ENCODE data around the gene PPP1R26. TPM values are rescaled to one million over a fixed set of nuclear protein-coding genes. Genes with fewer than 3 reads are reported as not detected.

Gene PPP1R26
- total and polyA plus RNA-seq, 2 of the 4 experiments (the other 2 are of a cell fraction) = 3.8 to 5.6 TPM

DNA sequence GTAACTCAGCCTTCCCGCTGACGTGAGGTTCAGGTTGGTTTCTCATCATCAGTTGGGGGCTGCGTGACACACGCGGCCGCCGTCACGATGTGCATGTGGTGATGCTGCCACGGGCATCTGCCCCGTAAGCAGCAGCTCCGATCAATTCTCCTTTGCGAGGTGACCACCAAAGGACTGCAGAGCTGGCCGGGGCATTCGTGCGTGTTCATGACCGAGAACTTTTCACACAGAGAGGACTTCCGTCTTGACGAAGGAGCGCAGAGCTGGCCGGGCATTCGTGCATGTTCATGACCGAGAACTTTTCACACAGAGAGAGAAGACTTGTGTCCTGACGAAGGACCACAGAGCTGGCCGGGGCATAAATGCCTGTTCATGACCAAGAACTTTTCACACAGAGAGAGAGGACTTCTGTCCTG is 37.8 kb downstream of the PPP1R26 start:
- H3K27ac ChIP-seq (ENCODE audit: insufficient read depth, low read length) = no peak overlapping the region
- H3K27me3 ChIP-seq (ENCODE audit: control insufficient read depth, insufficient read depth, low read length) = peaks cover 3% of the 10 kb centered on the region; the same call in 1 of the 2 replicates
- no peak overlapping the region for H4K91ac ChIP-seq (ENCODE audit: insufficient read depth, low read depth, low read length)
- H3K9me3 ChIP-seq (ENCODE audit: control insufficient read depth, insufficient read depth, low read length) = no peaks in the 10 kb centered on the region
- H4K8ac ChIP-seq (ENCODE audit: low read depth in 2 of 2, low read length in 2 of 2) = no peak overlapping the region
- H3K79me1 ChIP-seq (ENCODE audit: low read depth in 1 of 2, low read length in 2 of 2) = no peaks in the 10 kb centered on the region
- TF ChIP-seq USF2 (IDR thresholded peaks at IDR 0.05; ENCODE audit: low read depth, low read length) (no peak), MAZ (IDR thresholded peaks at IDR 0.05; ENCODE audit: borderline replicate concordance, low read depth, low read length) (no peak), RAD21 (IDR thresholded peaks at IDR 0.05; ENCODE audit: low read length) (no peak), MXI1 (IDR thresholded peaks at IDR 0.05; ENCODE audit: borderline replicate concordance, low read depth, low read length) (no peak), POLR2A (IDR thresholded peaks at IDR 0.05; ENCODE audit: low read depth, low read length) (no peak), FOS (IDR thresholded peaks at IDR 0.05; ENCODE audit: low read depth, low read length) (no peak), CTCF (conservative IDR thresholded peaks at IDR 0.05; ENCODE audit: low read depth, low read length) (no peak), CEBPB (IDR thresholded peaks at IDR 0.05; ENCODE audit: low read depth, low read length) (no peak), CHD1 (IDR thresholded peaks at IDR 0.05; ENCODE audit: low read depth, low read length) (no peak), NFE2L2 (IDR thresholded peaks at IDR 0.05; ENCODE audit: low read depth, low read length) (no peak), RCOR1 (IDR thresholded peaks at IDR 0.05; ENCODE audit: insufficient replicate concordance, low read length) (no peak), RFX5 (IDR thresholded peaks at IDR 0.05; ENCODE audit: low read depth, low read length) (no peak), BHLHE40 (IDR thresholded peaks at IDR 0.05; ENCODE audit: low read depth, low read length) (no peak), SMC3 (IDR thresholded peaks at IDR 0.05; ENCODE audit: low read depth, low read length) (no peak), MAFK (IDR thresholded peaks at IDR 0.05; ENCODE audit: low read depth, low read length) (no peak)
- TF ChIP-seq, protein P1, sequence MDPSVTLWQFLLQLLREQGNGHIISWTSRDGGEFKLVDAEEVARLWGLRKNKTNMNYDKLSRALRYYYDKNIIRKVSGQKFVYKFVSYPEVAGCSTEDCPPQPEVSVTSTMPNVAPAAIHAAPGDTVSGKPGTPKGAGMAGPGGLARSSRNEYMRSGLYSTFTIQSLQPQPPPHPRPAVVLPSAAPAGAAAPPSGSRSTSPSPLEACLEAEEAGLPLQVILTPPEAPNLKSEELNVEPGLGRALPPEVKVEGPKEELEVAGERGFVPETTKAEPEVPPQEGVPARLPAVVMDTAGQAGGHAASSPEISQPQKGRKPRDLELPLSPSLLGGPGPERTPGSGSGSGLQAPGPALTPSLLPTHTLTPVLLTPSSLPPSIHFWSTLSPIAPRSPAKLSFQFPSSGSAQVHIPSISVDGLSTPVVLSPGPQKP (IDR thresholded peaks at IDR 0.05; ENCODE audit: borderline replicate concordance, low read depth, low read length) = no peak
- H2BK120ac ChIP-seq (ENCODE audit: low read depth, low read length) = no peak overlapping the region
- no peak overlapping the region for H3K4ac ChIP-seq (ENCODE audit: low read depth, low read length)
- 89% methylated on average over 21 of the region's 24 CpGs; no CpG with 5 or more reads in 1 of the 2 experiments for WGBS, 2 experiments (ENCODE audit: extremely low coverage in 2 of 2, insufficient read length in 1 of 2)
- no peak overlapping the region for H2BK20ac ChIP-seq (ENCODE audit: low read depth, low read length)
- no peaks in the 10 kb centered on the region for H3K9me1 ChIP-seq (ENCODE audit: insufficient read depth, low read length)
- H2BK15ac ChIP-seq (ENCODE audit: low read depth, low read length) = no peak overlapping the region
- no peaks in the 10 kb centered on the region for H3K4me1 ChIP-seq (ENCODE audit: control insufficient read depth, insufficient read depth, low read length)
- H3K23ac ChIP-seq (ENCODE audit: low read depth, low read length) = no peak overlapping the region
- dilution Hi-C loops (cut with HindIII; ENCODE audit: low sequenced_read_pairs, unreplicated experiment) = no loop called here
- ATAC-seq (ENCODE audit: low read depth) = no peak
- no peak overlapping the region for H2AFZ ChIP-seq (replicated peaks; ENCODE audit: low read length, poor library complexity)
- H3K18ac ChIP-seq (ENCODE audit: low read depth, low read length) = no peak overlapping the region
- in situ Hi-C loops (cut with MboI; ENCODE audit: low sequenced_read_pairs) = no loop called here
- no peak overlapping the region for H3K14ac ChIP-seq (replicated peaks; ENCODE audit: low read depth, low read length)
- H4K20me1 ChIP-seq (ENCODE audit: insufficient read depth, low read length) = no peaks in the 10 kb centered on the region
- no peak for DNase-seq
- H2AK5ac ChIP-seq (ENCODE audit: low read depth, low read length) = no peak overlapping the region
- no peak overlapping the region for H3K4me3 ChIP-seq (ENCODE audit: insufficient read depth, low read depth, low read length)
- no peak overlapping the region for H3K4me2 ChIP-seq (ENCODE audit: low read depth, low read length)
- H2BK5ac ChIP-seq (ENCODE audit: low read depth, low read length, poor library complexity, severe bottlenecking) = no peak overlapping the region
- no peak overlapping the region for H2AK9ac ChIP-seq (replicated peaks; ENCODE audit: low read depth, low read length, poor library complexity)
- intact Hi-C loops (cut with micrococcal nuclease) = no loop called here
- no TSS peak for BruUV-seq (replicated peaks)
- ChIA-PET POLR2A (ENCODE audit: unreplicated experiment) (no interaction called here), CTCF (no interaction called here)
- H3K36me3 ChIP-seq (ENCODE audit: control insufficient read depth, insufficient read depth, low read length) = no peaks in the 10 kb centered on the region
- H3K9ac ChIP-seq (ENCODE audit: low read depth, low read length) = no peak overlapping the region
- H3K56ac ChIP-seq (ENCODE audit: extremely low read depth, insufficient read depth, low read length) = no peak overlapping the region
- H4K5ac ChIP-seq (ENCODE audit: low read depth, low read length) = no peak overlapping the region
